Activated naive CD8-positive, alpha-beta T cell treated with anti-CD3 and anti-CD28 coated beads, Interleukin-2, amount 50 U/mL, for 16 hours (primary cell): Measurements from ENCODE around the gene FBXO27.
"Not testable (repeated sequence)": the region's sequence is repeated elsewhere in the genome, so short reads cannot be mapped to it uniquely, and the experiment has no call there.

Source experiments
- DNase-seq: peaks from one replicate; pipeline ENCODE4 v3.0.0-alpha.2; 2020; ENCODE audit warnings: low read depth, low spot score

The FBXO27 gene

GRCh38 chr19:38989066-38989605 is 43.2 kb downstream of the FBXO27 start:
- DNase-seq, result no peak

- not testable (repeated sequence) for DNase-seq
Observed at GRCh38 chr19:38988627-38989026, 43.7 kb downstream of the FBXO27 start.

GRCh38 chr19:38987745-38988144 is 44.6 kb downstream of the FBXO27 start:
- not testable (repeated sequence) for DNase-seq

GRCh38 chr19:38985262-38985661 is 47.1 kb downstream of the FBXO27 start:
- no peak for DNase-seq

GRCh38 chr19:38980583-38981374 is 51.6 kb downstream of the FBXO27 start:
- no peak for DNase-seq

- no peak for DNase-seq
Observed at GRCh38 chr19:38979812-38980211, 52.5 kb downstream of the FBXO27 start.

GRCh38 chr19:38978326-38978689 is 54.0 kb downstream of the FBXO27 start:
- DNase-seq, result no peak

GRCh38 chr19:38977445-38978325 is 54.7 kb downstream of the FBXO27 start:
- DNase-seq, result no peak

- DNase-seq, result no peak
Observed at GRCh38 chr19:38975861-38976271, 56.5 kb downstream of the FBXO27 start.

- no peak for DNase-seq
Observed at GRCh38 chr19:38975214-38975860, 57.0 kb downstream of the FBXO27 start, which contains the start of gene FBXO17. Gene FBXO17, minus strand, starts transcription at chr19:38975742. Its CDS starts 25,423 bp downstream, at chr19:38950319.

- DNase-seq, result no peak
Observed at GRCh38 chr19:38974624-38975213, 57.6 kb downstream of the FBXO27 start.
